ENCODE results near the gene MMP24. TPM values are rescaled to one million over a fixed set of nuclear protein-coding genes. Genes with fewer than 3 reads are reported as not detected.
A peak's percentile ranks its signal among the peaks of the same experiment; 100 is the strongest.

Gene MMP24
- total RNA-seq, 1 donor from 2014 or later: 13.0 TPM

DNA sequence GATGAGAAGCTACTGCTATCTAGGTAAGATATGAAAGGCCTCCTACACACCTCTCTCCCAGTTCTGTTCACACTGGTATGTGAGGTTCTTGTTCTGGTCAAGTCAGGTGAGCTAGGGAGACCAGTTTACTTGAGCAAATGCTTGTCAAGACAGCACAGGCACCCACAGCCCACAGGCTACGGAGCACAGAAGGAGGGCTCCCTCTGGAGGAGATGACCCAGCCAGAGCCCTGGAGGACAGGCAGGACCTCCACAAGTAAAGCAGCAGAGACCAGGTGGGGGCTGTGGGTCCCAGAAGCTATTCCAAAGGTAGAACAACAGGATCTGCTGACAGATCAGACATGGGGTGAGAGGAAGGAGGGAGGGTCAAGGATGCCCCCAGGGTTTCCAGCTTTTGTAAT, 38.3 kb downstream of the MMP24 start:
- no peak for DNase-seq
- Histone ChIP-seq H3K27ac (peak overlapping the region; percentile 79), H3K36me3 (peaks cover 34% of the 10 kb centered on the region), H3K4me1 (no peaks in the 10 kb centered on the region), H3K27me3 (no peaks in the 10 kb centered on the region), H3K4me3 (no peak overlapping the region), H3K9me3 (no peaks in the 10 kb centered on the region)
- TF ChIP-seq, protein P1, sequence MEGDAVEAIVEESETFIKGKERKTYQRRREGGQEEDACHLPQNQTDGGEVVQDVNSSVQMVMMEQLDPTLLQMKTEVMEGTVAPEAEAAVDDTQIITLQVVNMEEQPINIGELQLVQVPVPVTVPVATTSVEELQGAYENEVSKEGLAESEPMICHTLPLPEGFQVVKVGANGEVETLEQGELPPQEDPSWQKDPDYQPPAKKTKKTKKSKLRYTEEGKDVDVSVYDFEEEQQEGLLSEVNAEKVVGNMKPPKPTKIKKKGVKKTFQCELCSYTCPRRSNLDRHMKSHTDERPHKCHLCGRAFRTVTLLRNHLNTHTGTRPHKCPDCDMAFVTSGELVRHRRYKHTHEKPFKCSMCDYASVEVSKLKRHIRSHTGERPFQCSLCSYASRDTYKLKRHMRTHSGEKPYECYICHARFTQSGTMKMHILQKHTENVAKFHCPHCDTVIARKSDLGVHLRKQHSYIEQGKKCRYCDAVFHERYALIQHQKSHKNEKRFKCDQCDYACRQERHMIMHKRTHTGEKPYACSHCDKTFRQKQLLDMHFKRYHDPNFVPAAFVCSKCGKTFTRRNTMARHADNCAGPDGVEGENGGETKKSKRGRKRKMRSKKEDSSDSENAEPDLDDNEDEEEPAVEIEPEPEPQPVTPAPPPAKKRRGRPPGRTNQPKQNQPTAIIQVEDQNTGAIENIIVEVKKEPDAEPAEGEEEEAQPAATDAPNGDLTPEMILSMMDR (IDR thresholded peaks at IDR 0.05): no peak
- intact Hi-C loops (cut with DNase I): no loop called here
- ATAC-seq: peak; percentile 41

DNA sequence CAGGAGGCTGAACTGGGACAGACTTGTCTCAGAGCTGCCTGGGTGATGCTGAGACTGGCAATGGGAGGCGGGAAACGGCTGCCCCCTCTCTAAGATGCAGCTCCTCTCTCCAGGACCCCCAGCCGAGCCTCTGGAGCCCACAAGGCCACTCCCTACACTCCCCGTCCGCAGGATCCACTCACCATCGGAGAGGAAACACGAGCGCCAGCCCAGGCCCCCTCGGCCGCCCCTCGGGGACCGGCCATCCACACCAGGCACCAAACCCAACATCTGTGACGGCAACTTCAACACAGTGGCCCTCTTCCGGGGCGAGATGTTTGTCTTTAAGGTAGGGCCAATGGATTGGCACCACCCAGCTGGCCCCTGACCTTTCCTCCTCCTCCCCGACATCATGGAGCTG, 40.6 kb downstream of the MMP24 start:
- Histone ChIP-seq H3K36me3 (peaks cover 54% of the 10 kb centered on the region), H3K27ac (no peak overlapping the region), H3K9me3 (no peaks in the 10 kb centered on the region), H3K27me3 (no peaks in the 10 kb centered on the region), H3K4me1 (no peaks in the 10 kb centered on the region), H3K4me3 (no peak overlapping the region)
- TF ChIP-seq, protein P1 (IDR thresholded peaks at IDR 0.05): no peak
- ATAC-seq: no peak
- DNase-seq: no peak
- intact Hi-C loops (cut with DNase I): no loop called here

DNA sequence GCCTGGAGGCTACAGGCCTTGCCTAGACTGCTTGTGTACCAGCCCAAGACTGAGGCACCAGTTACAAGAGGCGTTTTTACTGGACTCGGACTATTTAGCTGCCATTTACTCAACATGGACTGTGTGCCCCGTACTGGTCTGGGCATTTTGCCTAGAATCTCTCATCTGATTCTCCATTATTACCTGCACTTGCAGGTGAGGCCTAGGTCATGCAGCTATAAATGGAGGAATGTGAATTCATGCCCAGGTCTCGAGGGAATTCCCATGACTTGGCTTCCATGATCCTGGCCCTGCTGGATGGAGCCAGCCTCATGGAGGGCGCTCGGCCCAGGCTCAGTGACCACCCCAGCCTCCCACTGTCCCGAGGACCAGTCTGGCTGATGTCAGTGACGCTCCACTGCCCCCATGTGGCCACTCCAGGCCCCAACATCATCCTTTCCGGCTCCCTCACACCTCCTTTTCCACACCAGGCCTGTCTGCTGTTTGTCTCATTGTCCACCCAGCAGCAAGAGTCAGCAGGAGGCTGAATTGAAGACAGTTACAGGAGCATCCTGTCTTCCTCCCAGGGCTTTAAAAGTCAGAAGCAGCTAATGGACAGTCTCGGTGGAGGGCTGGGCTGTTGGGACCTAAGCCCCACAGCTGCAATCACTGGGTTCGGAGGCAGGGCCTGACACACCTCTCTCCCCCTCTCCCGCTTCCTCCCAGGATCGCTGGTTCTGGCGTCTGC, 42.7 kb downstream of the MMP24 start:
- intact Hi-C loops (cut with DNase I): no loop called here
- DNase-seq (peak; percentile 81), ATAC-seq (peak; percentile 79)
- Histone ChIP-seq H3K36me3 (peaks cover 63% of the 10 kb centered on the region), H3K27me3 (no peaks in the 10 kb centered on the region), H3K4me3 (no peak overlapping the region), H3K4me1 (no peaks in the 10 kb centered on the region), H3K9me3 (no peaks in the 10 kb centered on the region), H3K27ac (no peak overlapping the region)
- TF ChIP-seq, protein P1 (IDR thresholded peaks at IDR 0.05): peak; percentile 69

DNA sequence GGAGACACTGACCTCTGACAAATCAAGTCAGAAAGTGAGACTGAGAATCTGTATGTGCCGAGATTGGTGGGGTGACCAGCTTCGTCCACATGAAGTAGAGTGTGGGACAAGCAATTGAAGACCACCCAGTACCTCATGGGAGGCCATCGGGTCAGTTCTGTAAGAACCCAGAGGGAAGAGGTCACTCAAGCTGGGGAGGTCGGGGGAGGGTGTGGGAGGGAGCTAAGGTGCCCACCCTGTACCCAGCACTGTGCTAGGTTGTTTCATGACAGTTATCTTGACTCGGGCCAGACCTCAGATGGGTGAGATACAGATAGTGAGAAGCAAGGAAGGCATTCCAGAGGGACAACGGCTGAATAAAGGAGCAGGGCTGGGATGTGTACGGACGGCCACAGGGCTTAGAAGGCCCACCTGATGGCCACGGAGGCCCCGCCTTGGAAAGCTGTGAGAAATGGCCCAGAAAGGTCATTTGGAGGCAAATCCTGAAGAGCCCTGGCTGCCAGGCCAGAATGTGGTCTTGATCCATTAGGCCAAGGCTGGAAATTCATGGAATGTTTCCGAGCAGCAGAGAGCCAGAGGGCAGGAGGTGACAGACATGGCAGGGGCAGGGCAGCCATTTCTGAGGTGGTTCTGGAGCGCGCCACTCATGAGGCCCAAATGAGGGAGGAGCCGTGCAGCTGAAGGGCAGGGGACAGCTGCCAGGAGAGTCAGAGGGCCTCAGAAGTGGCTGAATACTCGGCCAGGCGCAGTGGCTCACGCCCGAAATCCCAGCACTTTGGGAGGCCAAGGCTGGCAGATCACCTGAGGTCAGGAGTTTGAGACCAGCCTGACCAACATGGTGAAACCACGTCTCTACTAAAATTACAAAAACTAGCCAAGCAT, 43.8 kb downstream of the MMP24 start:
- intact Hi-C loops (cut with DNase I): no loop called here
- DNase-seq: no peak
- no peaks in the 10 kb centered on the region for H3K27me3 ChIP-seq
- ATAC-seq: peak; percentile 22
- H3K27ac ChIP-seq: no peak overlapping the region
- H3K4me3 ChIP-seq: no peak overlapping the region
- no peaks in the 10 kb centered on the region for H3K4me1 ChIP-seq
- TF ChIP-seq, protein P1 (IDR thresholded peaks at IDR 0.05): no peak
- H3K9me3 ChIP-seq: no peaks in the 10 kb centered on the region
- peaks cover 67% of the 10 kb centered on the region for H3K36me3 ChIP-seq

DNA sequence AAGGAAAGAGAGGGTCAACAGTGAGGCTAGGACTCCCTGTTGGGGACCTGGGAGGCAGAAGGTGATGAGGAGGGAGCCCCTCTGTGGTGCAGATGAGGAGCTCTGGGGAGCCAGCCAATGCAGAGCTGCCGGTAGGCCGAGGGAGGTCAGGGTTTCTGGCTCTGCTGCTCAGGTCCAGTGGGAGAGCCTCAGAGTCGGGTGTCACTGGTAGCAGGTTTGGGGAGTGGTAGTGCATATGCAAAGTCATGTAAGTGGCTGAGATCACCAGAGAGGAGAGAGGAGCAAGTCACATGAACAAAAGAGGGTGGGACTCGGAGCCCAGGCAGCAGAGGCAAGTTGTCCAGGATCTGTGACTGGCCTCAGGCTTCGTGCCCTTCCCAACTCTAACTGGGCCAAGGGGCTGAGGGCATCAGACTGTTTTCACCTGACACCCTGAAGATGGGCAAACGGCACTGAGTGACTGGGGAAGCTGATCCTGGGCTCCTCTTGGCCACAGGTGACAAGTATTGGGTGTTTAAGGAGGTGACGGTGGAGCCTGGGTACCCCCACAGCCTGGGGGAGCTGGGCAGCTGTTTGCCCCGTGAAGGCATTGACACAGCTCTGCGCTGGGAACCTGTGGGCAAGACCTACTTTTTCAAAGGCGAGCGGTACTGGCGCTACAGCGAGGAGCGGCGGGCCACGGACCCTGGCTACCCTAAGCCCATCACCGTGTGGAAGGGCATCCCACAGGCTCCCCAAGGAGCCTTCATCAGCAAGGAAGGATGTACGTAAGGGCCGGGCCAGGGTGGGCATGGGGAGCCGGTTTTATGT, 44.8 kb downstream of the MMP24 start:
- ATAC-seq: peak; percentile 10
- H3K36me3 ChIP-seq: peaks cover 68% of the 10 kb centered on the region

More for the DNA sequence above, 44.8 kb downstream of the MMP24 start:
- Histone ChIP-seq H3K27me3 (no peaks in the 10 kb centered on the region), H3K4me1 (peaks cover 7% of the 10 kb centered on the region), H3K4me3 (no peak overlapping the region), H3K27ac (no peak overlapping the region), H3K9me3 (no peaks in the 10 kb centered on the region)
- TF ChIP-seq, protein P1 (IDR thresholded peaks at IDR 0.05): no peak
- DNase-seq: no peak
- intact Hi-C loops (cut with DNase I): no loop called here

Data from upper lobe of right lung (tissue), 1 donor.